Measurements from ENCODE around the gene SRRD. TPM values are rescaled to one million over a fixed set of nuclear protein-coding genes. Genes with fewer than 3 reads are reported as not detected.

Gene SRRD
- total RNA-seq, 4 donors from 2014 or later: 10.3 to 21.5 (median 17.3) TPM

- no peak for TF ChIP-seq POLR2A (IDR thresholded peaks at IDR 0.05)
- TF ChIP-seq CTCF (IDR thresholded peaks at IDR 0.05): no peak
- no peak for DNase-seq (ENCODE audit: low spot score in 2 of 2)
- no peak overlapping the region for H3K4me3 ChIP-seq (ENCODE audit: low read depth, poor library complexity, severe bottlenecking)
- WGBS, 2 donors: 42 to 62% methylated on average over 4 of the region's 4 CpGs
- intact Hi-C loops (cut with DNase I; ENCODE audit: low total_unique reads): no loop called here
Observed at GRCh38 chr22:26481694-26482093, 2.0 kb upstream of the SRRD start.

- no peak for DNase-seq (ENCODE audit: low spot score in 2 of 2)
- no peak overlapping the region for H3K4me3 ChIP-seq (ENCODE audit: low read depth, poor library complexity, severe bottlenecking)
- intact Hi-C loops (cut with DNase I; ENCODE audit: low total_unique reads): no loop called here
- no peak for TF ChIP-seq POLR2A (IDR thresholded peaks at IDR 0.05)
- no peak for TF ChIP-seq CTCF (IDR thresholded peaks at IDR 0.05)
- WGBS, 2 donors: 33 to 38% methylated on average over 5 of the region's 5 CpGs
Observed at GRCh38 chr22:26482161-26482560, 1.5 kb upstream of the SRRD start.

GRCh38 chr22:26483043-26483438, 636 bp upstream of the SRRD start:
- intact Hi-C loops (cut with DNase I; ENCODE audit: low total_unique reads): no loop called here
- TF ChIP-seq CTCF (IDR thresholded peaks at IDR 0.05) (no peak), POLR2A (IDR thresholded peaks at IDR 0.05) (no peak)
- no peak for DNase-seq (ENCODE audit: low spot score in 2 of 2)
- WGBS, 2 donors: 5% methylated on average over 7 of the region's 7 CpGs
- peak overlapping the region; percentile 70 for H3K4me3 ChIP-seq (ENCODE audit: low read depth, poor library complexity, severe bottlenecking)

- H3K4me3 ChIP-seq (ENCODE audit: low read depth, poor library complexity, severe bottlenecking): peak overlapping the region; percentile 70
- intact Hi-C loops (cut with DNase I; ENCODE audit: low total_unique reads): no loop called here
- 1 to 4% methylated on average over 6 of the region's 6 CpGs for WGBS, 2 donors
- TF ChIP-seq POLR2A (IDR thresholded peaks at IDR 0.05) (no peak), CTCF (IDR thresholded peaks at IDR 0.05) (no peak)
- no peak for DNase-seq (ENCODE audit: low spot score in 2 of 2)
Observed at GRCh38 chr22:26484360-26484706, 656 bp downstream of the SRRD start.

GRCh38 chr22:26485013-26485412, 1.3 kb downstream of the SRRD start:
- intact Hi-C loops (cut with DNase I; ENCODE audit: low total_unique reads): no loop called here
- H3K4me3 ChIP-seq (ENCODE audit: low read depth, poor library complexity, severe bottlenecking): no peak overlapping the region

More at GRCh38 chr22:26485013-26485412, 1.3 kb downstream of the SRRD start:
- TF ChIP-seq CTCF (IDR thresholded peaks at IDR 0.05): no peak
- no peak for TF ChIP-seq POLR2A (IDR thresholded peaks at IDR 0.05)
- no peak for DNase-seq (ENCODE audit: low spot score in 2 of 2)
- WGBS, 2 donors: 36 to 39% methylated on average over 7 of the region's 7 CpGs
